H1 (cell line): Measurements from ENCODE around the gene CLDN16.

Experiments
- CREB1 ChIP-seq: IDR thresholded peaks from 2 replicates; pipeline ENCODE4 v1.6.1; 2012; ENCODE audit warnings: inconsistent platforms
- CTCF ChIP-seq, 3 experiments: IDR thresholded peaks; 1 replicate in 2 of 3; 2 replicates in 1 of 3; pipeline versions ENCODE4 v1.5.1 to v1.6.1; 2011; ENCODE audit warnings: low read length in 3 of 3, mild to moderate bottlenecking in 3 of 3, inconsistent platforms in 2 of 3, low read depth in 1 of 3, moderate library complexity in 1 of 3; ENCODE audit not compliant: insufficient read depth in 1 of 3; ENCODE audit errors: control extremely low read depth in 1 of 3
- EZH2 ChIP-seq: fragments of 200-600 bp; sonication (generic); IDR thresholded peaks from 2 replicates; pipeline ENCODE4 v1.7.1; 2012; ENCODE audit warnings: low read depth, mild to moderate bottlenecking, moderate library complexity, low read length, inconsistent platforms; ENCODE audit not compliant: severe bottlenecking
- FOSL1 ChIP-seq: IDR thresholded peaks from 2 replicates; pipeline ENCODE4 v1.6.1; 2011; ENCODE audit warnings: mild to moderate bottlenecking, low read depth, low read length, moderate library complexity; ENCODE audit not compliant: insufficient read depth
- KDM1A ChIP-seq: fragments of 200-600, 300-600 bp; sonication (generic); IDR thresholded peaks from 2 replicates; pipeline ENCODE4 v1.7.1; 2016; ENCODE audit warnings: mild to moderate bottlenecking, low read length, borderline replicate concordance
- POLR2A ChIP-seq, 2 experiments: IDR thresholded peaks; 1 replicate in 1 of 2; 2 replicates in 1 of 2; pipeline ENCODE4 v1.6.1; 2011; ENCODE audit warnings: low read depth in 2 of 2, low read length in 2 of 2, mild to moderate bottlenecking in 2 of 2; ENCODE audit errors: control extremely low read depth in 1 of 2
- POLR2AphosphoS5 ChIP-seq: IDR thresholded peaks from 2 replicates; pipeline ENCODE4 v1.6.1; 2011; ENCODE audit warnings: low read depth, low read length
- RNF2 ChIP-seq: fragments of 200-900, 300-1000 bp; sonication (generic); IDR thresholded peaks from 2 replicates; pipeline ENCODE4 v1.7.1; 2016; ENCODE audit warnings: borderline replicate concordance, low read depth, mild to moderate bottlenecking, antibody characterized with exemption, low read length; ENCODE audit not compliant: poor library complexity, severe bottlenecking; ENCODE audit errors: missing control alignments
- SRF ChIP-seq: IDR thresholded peaks from 2 replicates; pipeline ENCODE4 v1.6.1; 2011; ENCODE audit warnings: mild to moderate bottlenecking, low read depth, low read length, moderate library complexity
- TAF1 ChIP-seq: IDR thresholded peaks from 2 replicates; pipeline ENCODE4 v1.6.1; 2011; ENCODE audit warnings: mild to moderate bottlenecking, low read depth, low read length

GRCh38 chr3:190384309-190384756 is 3.6 kb upstream of the CLDN16 start:
- no peak for TF ChIP-seq POLR2A (IDR thresholded peaks at IDR 0.05; ENCODE audit: control extremely low read depth in 1 of 2, low read depth in 2 of 2, low read length in 2 of 2)
- TF ChIP-seq POLR2AphosphoS5, result no peak
- peak in 2 of 3 experiments; percentile 46 to 48; a peak in 3 of 4 replicates for TF ChIP-seq CTCF (IDR thresholded peaks at IDR 0.05; ENCODE audit: control extremely low read depth in 1 of 3, insufficient read depth in 1 of 3, low read depth in 1 of 3, low read length in 3 of 3)
- TF ChIP-seq EZH2, result no peak
- no peak for TF ChIP-seq KDM1A
- TF ChIP-seq CREB1, result no peak
- TF ChIP-seq TAF1, result no peak
- no peak for TF ChIP-seq RNF2
- TF ChIP-seq SRF, result no peak
- no peak for TF ChIP-seq FOSL1
